Upper lobe of left lung (tissue), 6 donors: ENCODE data around the gene CCT8L2. TPM values are rescaled to one million over a fixed set of nuclear protein-coding genes. Genes with fewer than 3 reads are reported as not detected.
"Not testable (repeated sequence)": the region's sequence is repeated elsewhere in the genome, so short reads cannot be mapped to it uniquely, and the experiment has no call there.

ENCODE experiments used
- ATAC-seq, 2 donors: fragments of 200-7000 bp; cut with Tn5 transposase; one replicate each; pipeline ENCODE4 v1.9.1; 2022; ENCODE audit warnings: mild to moderate bottlenecking in 2 of 2, moderate library complexity in 2 of 2; ENCODE audit not compliant: low FRiP score in 2 of 2
- DNase-seq, 2 donors: peaks; one replicate each; pipeline ENCODE4 v3.0.0-alpha.2; 2019 to 2020
- H3K27ac ChIP-seq, 4 donors: fragments of 200-600 bp; sonication (generic); one replicate each; pipeline ENCODE4 v1.5.1; 2016 to 2019
- H3K27me3 ChIP-seq, 4 donors: fragments of 200-600 bp; sonication (generic); one replicate each; pipeline ENCODE4 v1.5.1; 2017 to 2019
- H3K36me3 ChIP-seq, 4 donors: fragments of 200-600 bp; sonication (generic); one replicate each; pipeline ENCODE4 v1.5.1; 2016 to 2019
- H3K4me1 ChIP-seq, 4 donors: fragments of 200-600 bp; sonication (generic); one replicate each; pipeline ENCODE4 v1.5.1; 2018 to 2019
- H3K4me3 ChIP-seq, 4 donors: fragments of 200-600 bp; sonication (generic); one replicate each; pipeline ENCODE4 v1.5.1; 2017 to 2019; ENCODE audit warnings: mild to moderate bottlenecking in 2 of 4, moderate library complexity in 1 of 4
- H3K9me3 ChIP-seq, 4 donors: fragments of 200-600 bp; sonication (generic); one replicate each; pipeline ENCODE4 v1.5.1; 2018 to 2019
- CTCF ChIP-seq, 6 experiments: fragments of 450-650 bp in 4 of 6; fragments of 200-600 bp in 2 of 6; sonication (generic) in 2 of 6; IDR thresholded peaks; one replicate each; pipeline ENCODE4 v1.5.1; 2016 to 2019; ENCODE audit warnings: antibody characterized with exemption in 6 of 6
- EP300 ChIP-seq, 4 donors: sonication (generic); formaldehyde crosslinking; IDR thresholded peaks; one replicate each; pipeline ENCODE4 v1.5.1; 2017; ENCODE audit warnings: antibody characterized with exemption in 4 of 4, control low read depth in 2 of 4
- POLR2A ChIP-seq, 4 donors: fragments of 450-650 bp; IDR thresholded peaks; one replicate each; pipeline ENCODE4 v1.5.1; 2016 to 2017; ENCODE audit warnings: antibody characterized with exemption in 4 of 4, mild to moderate bottlenecking in 2 of 4
- POLR2AphosphoS5 ChIP-seq, 2 donors: sonication (generic); formaldehyde crosslinking; IDR thresholded peaks; one replicate each; pipeline ENCODE4 v1.5.1; 2017; ENCODE audit warnings: antibody characterized with exemption in 2 of 2
- WGBS, 2 donors: methylation state at CpG; one replicate each; pipeline ENCODE4 v1.1.5; 2017 to 2018; 5-methylcytosine and 5-hydroxymethylcytosine counted together
- total RNA-seq, 6 donors: library from RNA; depleted of rRNA in 4 of 6; stranded (reverse); fragments of >200 nt in 4 of 6; gene quantifications; one replicate each; pipeline versions ENCODE4 v1.1.0 to v1.2.1, GENCODE V29; 2016 to 2021
- donor health status: DM: no; HTN: no; CAD: no; lungs with moderate emphysema.
- donor health status: DM: no; HTN: yes; CAD: no; lungs with severe emphysema.

The CCT8L2 gene
- total RNA-seq, 6 donors from 2014 or later: not detected

- Histone ChIP-seq H3K36me3 (no peaks in the 10 kb centered on the region), H3K4me1 (peaks cover 0 to 13% (median 0%) of the 10 kb centered on the region in 4 donors), H3K4me3 (peak overlapping the region in 3 of 4 donors; percentile 12 to 15 (median 14)), H3K27ac (no peak overlapping the region), H3K27me3 (peaks cover 0 to 15% (median 7%) of the 10 kb centered on the region in 4 donors), H3K9me3 (no peaks in the 10 kb centered on the region)
- WGBS, 2 donors: 3 to 19% methylated on average over 7 to 69 of the region's 77 CpGs
- TF ChIP-seq CTCF (IDR thresholded peaks at IDR 0.05): no peak
- no peak for TF ChIP-seq POLR2AphosphoS5 (IDR thresholded peaks at IDR 0.05)
- TF ChIP-seq POLR2A (IDR thresholded peaks at IDR 0.05): no peak
- TF ChIP-seq EP300 (IDR thresholded peaks at IDR 0.05): no peak
- ATAC-seq (peak in 1 of 2 donors; percentile 65), DNase-seq (peak in 1 of 2 donors; percentile 73)
Measured at GRCh38 chr22:16609548-16610261, 17.1 kb upstream of the CCT8L2 start.

GRCh38 chr22:16608931-16609330 lies 16.3 kb upstream of the CCT8L2 start:
- Histone ChIP-seq H3K9me3 (no peaks in the 10 kb centered on the region), H3K27ac (no peak overlapping the region), H3K36me3 (no peaks in the 10 kb centered on the region), H3K4me3 (peak overlapping the region in 1 of 4 donors; percentile 14), H3K27me3 (peaks cover 0 to 15% (median 7%) of the 10 kb centered on the region in 4 donors), H3K4me1 (peaks cover 0 to 13% (median 0%) of the 10 kb centered on the region in 4 donors)
- TF ChIP-seq CTCF (IDR thresholded peaks at IDR 0.05) (no peak), POLR2AphosphoS5 (IDR thresholded peaks at IDR 0.05) (no peak), POLR2A (IDR thresholded peaks at IDR 0.05) (no peak), EP300 (IDR thresholded peaks at IDR 0.05) (no peak)
- ATAC-seq (peak in 1 of 2 donors; percentile 66), DNase-seq (peak in 1 of 2 donors; percentile 67)
- WGBS, 2 donors: 13 to 25% methylated on average over 19 to 22 of the region's 22 CpGs

GRCh38 chr22:16604257-16604998 lies 11.8 kb upstream of the CCT8L2 start:
- H3K9me3 ChIP-seq, H3K27ac ChIP-seq, H3K36me3 ChIP-seq, DNase-seq, H3K4me3 ChIP-seq, ATAC-seq: not testable (repeated sequence)
- Histone ChIP-seq H3K4me1 (peaks cover 0 to 27% (median 3%) of the 10 kb centered on the region in 4 donors), H3K27me3 (peaks cover 0 to 29% (median 12%) of the 10 kb centered on the region in 4 donors)
- WGBS, 2 donors: 55 to 58% methylated on average over 8 of the region's 8 CpGs

GRCh38 chr22:16603770-16604242 lies 11.2 kb upstream of the CCT8L2 start:
- Histone ChIP-seq H3K27me3 (peaks cover 0 to 28% (median 10%) of the 10 kb centered on the region in 4 donors), H3K4me1 (peaks cover 0 to 21% (median 3%) of the 10 kb centered on the region in 4 donors)
- not testable (repeated sequence) for ATAC-seq, H3K36me3 ChIP-seq, H3K9me3 ChIP-seq, H3K4me3 ChIP-seq, DNase-seq, H3K27ac ChIP-seq
- 29 to 30% methylated on average over 9 of the region's 9 CpGs for WGBS, 2 donors

- H3K27me3 ChIP-seq: peaks cover 0 to 28% (median 9%) of the 10 kb centered on the region in 4 donors
Measured at GRCh38 chr22:16603448-16603768, 10.8 kb upstream of the CCT8L2 start.

GRCh38 chr22:16602728-16603447 lies 10.3 kb upstream of the CCT8L2 start:
- ATAC-seq, H3K36me3 ChIP-seq, DNase-seq, H3K9me3 ChIP-seq: not testable (repeated sequence)
- peak overlapping the region in 3 of 4 donors; percentile 37 to 43 (median 40) for H3K4me3 ChIP-seq
- peaks cover 0 to 28% (median 9%) of the 10 kb centered on the region in 4 donors for H3K27me3 ChIP-seq
- peaks cover 0 to 21% (median 3%) of the 10 kb centered on the region in 4 donors for H3K4me1 ChIP-seq
- 6% methylated on average over 23 to 33 of the region's 33 CpGs for WGBS, 2 donors
- H3K27ac ChIP-seq: peak overlapping the region in 1 of 4 donors; percentile 18

More at GRCh38 chr22:16603448-16603768, 10.8 kb upstream of the CCT8L2 start:
- no peak for ATAC-seq
- 7 to 8% methylated on average over 6 of the region's 6 CpGs for WGBS, 2 donors
- H3K9me3 ChIP-seq: peaks cover 0 to 5% (median 0%) of the 10 kb centered on the region in 4 donors
- no peak overlapping the region for H3K27ac ChIP-seq
- H3K4me3 ChIP-seq: peak overlapping the region in 1 of 4 donors; percentile 8
- no peak for DNase-seq
- no peak for TF ChIP-seq CTCF (IDR thresholded peaks at IDR 0.05)
- TF ChIP-seq POLR2AphosphoS5 (IDR thresholded peaks at IDR 0.05): no peak
- TF ChIP-seq POLR2A (IDR thresholded peaks at IDR 0.05): no peak
- no peak for TF ChIP-seq EP300 (IDR thresholded peaks at IDR 0.05)
- peaks cover 0 to 21% (median 3%) of the 10 kb centered on the region in 4 donors for H3K4me1 ChIP-seq
- no peaks in the 10 kb centered on the region for H3K36me3 ChIP-seq

GRCh38 chr22:16602224-16602727 lies 9.7 kb upstream of the CCT8L2 start:
- H3K9me3 ChIP-seq, H3K36me3 ChIP-seq: not testable (repeated sequence)
- Histone ChIP-seq H3K27ac (peak overlapping the region in 2 of 4 donors; percentile 18 to 73), H3K27me3 (peaks cover 0 to 28% (median 9%) of the 10 kb centered on the region in 4 donors), H3K4me3 (peak overlapping the region in 3 of 4 donors; percentile 40 to 45 (median 43)), H3K4me1 (peaks cover 0 to 21% (median 3%) of the 10 kb centered on the region in 4 donors)
- peak in 1 of 2 donors; percentile 50 for ATAC-seq
- peak in 1 of 2 donors; percentile 76 for DNase-seq
- WGBS, 2 donors: 2 to 3% methylated on average over 26 to 35 of the region's 70 CpGs
